ENCODE measurements around the gene MAGI2.

The MAGI2 gene

DNA sequence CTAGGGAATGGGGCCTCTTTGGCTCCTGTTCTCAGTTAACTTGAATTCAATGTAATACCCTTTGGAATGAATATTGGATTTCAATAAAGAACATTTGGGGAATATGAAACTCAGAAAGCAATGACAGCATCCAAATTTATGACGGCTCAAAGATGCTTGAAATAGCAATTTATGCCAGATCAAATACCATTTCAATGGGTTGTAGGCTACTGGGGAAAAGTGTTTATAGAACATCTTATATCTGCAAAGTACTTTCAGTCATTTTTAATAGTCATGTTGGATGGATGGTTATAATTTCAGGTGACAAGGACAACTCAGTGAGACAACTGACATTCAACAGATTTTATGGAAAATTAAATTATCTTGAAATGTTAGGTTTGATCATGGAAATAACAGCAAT lies 882.2 kb downstream of the MAGI2 start:
- no peaks in the 10 kb centered on the region for H3F3A ChIP-seq (ENCODE audit: insufficient read depth)
- H4K20me1 ChIP-seq (ENCODE audit: low read depth, low read length) = no peaks in the 10 kb centered on the region
- H3K9me3 ChIP-seq (ENCODE audit: insufficient read depth, low read length) = no peaks in the 10 kb centered on the region
- H3K4me3 ChIP-seq (ENCODE audit: insufficient read depth, low read length, poor library complexity, severe bottlenecking) = no peak overlapping the region
- H3K27ac ChIP-seq (ENCODE audit: low read depth, low read length) = no peak overlapping the region
- H3K79me2 ChIP-seq (ENCODE audit: insufficient read depth, low read length) = no peaks in the 10 kb centered on the region
- H2AFZ ChIP-seq (ENCODE audit: low read depth, low read length, severe bottlenecking) = no peak overlapping the region
- no peaks in the 10 kb centered on the region for H3K27me3 ChIP-seq (ENCODE audit: low read length)
- TF ChIP-seq EZH2phosphoT487 (conservative IDR thresholded peaks at IDR 0.05; ENCODE audit: low read length) = no peak
- TF ChIP-seq, protein P1, sequence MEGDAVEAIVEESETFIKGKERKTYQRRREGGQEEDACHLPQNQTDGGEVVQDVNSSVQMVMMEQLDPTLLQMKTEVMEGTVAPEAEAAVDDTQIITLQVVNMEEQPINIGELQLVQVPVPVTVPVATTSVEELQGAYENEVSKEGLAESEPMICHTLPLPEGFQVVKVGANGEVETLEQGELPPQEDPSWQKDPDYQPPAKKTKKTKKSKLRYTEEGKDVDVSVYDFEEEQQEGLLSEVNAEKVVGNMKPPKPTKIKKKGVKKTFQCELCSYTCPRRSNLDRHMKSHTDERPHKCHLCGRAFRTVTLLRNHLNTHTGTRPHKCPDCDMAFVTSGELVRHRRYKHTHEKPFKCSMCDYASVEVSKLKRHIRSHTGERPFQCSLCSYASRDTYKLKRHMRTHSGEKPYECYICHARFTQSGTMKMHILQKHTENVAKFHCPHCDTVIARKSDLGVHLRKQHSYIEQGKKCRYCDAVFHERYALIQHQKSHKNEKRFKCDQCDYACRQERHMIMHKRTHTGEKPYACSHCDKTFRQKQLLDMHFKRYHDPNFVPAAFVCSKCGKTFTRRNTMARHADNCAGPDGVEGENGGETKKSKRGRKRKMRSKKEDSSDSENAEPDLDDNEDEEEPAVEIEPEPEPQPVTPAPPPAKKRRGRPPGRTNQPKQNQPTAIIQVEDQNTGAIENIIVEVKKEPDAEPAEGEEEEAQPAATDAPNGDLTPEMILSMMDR (IDR thresholded peaks at IDR 0.05; ENCODE audit: insufficient read depth, low read length, poor library complexity, severe bottlenecking) = no peak
- H3K9ac ChIP-seq (ENCODE audit: low read length) = no peak overlapping the region
- H3K9me2 ChIP-seq (replicated peaks; ENCODE audit: insufficient read depth, low read length) = no peaks in the 10 kb centered on the region
- no peaks in the 10 kb centered on the region for H3K36me3 ChIP-seq (ENCODE audit: low read length)
- no peak overlapping the region for H3K4me2 ChIP-seq (ENCODE audit: low read depth, low read length, poor library complexity, severe bottlenecking)

DNA sequence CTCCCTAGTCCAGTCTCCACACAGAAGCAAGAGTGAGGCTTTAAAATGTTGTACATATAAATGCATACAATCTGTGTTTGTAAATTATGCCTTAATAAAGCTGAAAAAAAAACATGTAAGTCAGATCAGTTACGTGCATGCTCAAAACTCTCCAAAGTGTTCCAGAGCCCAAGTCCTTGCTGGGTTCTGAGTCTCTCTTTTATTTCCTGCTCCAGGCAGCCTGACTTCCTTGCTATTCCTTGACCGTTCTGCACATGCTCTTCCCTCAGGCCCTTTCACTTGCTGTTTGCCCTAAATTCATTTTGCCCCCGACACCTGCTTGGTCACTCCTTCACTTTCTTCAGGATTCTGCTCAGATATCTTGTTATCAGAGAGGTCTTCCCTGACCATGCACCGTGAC lies 884.8 kb downstream of the MAGI2 start:
- H3K4me2 ChIP-seq (ENCODE audit: low read depth, low read length, poor library complexity, severe bottlenecking) = no peak overlapping the region
- H3K9me3 ChIP-seq (ENCODE audit: insufficient read depth, low read length) = no peaks in the 10 kb centered on the region
- TF ChIP-seq EZH2phosphoT487 (conservative IDR thresholded peaks at IDR 0.05; ENCODE audit: low read length) = no peak
- TF ChIP-seq, protein P1 (IDR thresholded peaks at IDR 0.05; ENCODE audit: insufficient read depth, low read length, poor library complexity, severe bottlenecking) = no peak
- H3K27ac ChIP-seq (ENCODE audit: low read depth, low read length) = no peak overlapping the region
- no peaks in the 10 kb centered on the region for H3F3A ChIP-seq (ENCODE audit: insufficient read depth)
- H3K9ac ChIP-seq (ENCODE audit: low read length) = no peak overlapping the region
- no peaks in the 10 kb centered on the region for H3K9me2 ChIP-seq (replicated peaks; ENCODE audit: insufficient read depth, low read length)
- no peaks in the 10 kb centered on the region for H3K79me2 ChIP-seq (ENCODE audit: insufficient read depth, low read length)
- no peaks in the 10 kb centered on the region for H3K27me3 ChIP-seq (ENCODE audit: low read length)
- H3K4me3 ChIP-seq (ENCODE audit: insufficient read depth, low read length, poor library complexity, severe bottlenecking) = no peak overlapping the region
- H2AFZ ChIP-seq (ENCODE audit: low read depth, low read length, severe bottlenecking) = no peak overlapping the region
- no peaks in the 10 kb centered on the region for H4K20me1 ChIP-seq (ENCODE audit: low read depth, low read length)
- no peaks in the 10 kb centered on the region for H3K36me3 ChIP-seq (ENCODE audit: low read length)

DNA sequence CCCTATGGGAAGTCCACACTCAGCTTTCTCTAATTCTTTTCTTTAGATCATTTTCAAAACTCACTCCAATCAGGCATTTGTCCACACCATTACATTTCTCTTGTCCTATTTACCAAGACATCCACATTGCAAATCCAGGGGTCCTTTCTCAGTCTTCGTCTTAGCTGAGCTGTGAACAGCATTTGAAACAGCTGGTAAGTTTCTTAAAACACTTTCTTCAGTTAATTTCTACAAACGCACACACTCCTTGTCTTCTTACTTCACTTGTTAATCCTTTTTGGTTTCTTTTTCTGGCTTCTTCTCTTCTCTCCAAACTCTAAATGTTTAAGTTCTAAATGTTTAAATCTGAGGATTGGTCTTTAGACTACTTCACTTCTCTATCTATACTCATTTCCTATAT lies 885.6 kb downstream of the MAGI2 start:
- H3K79me2 ChIP-seq (ENCODE audit: insufficient read depth, low read length) = no peaks in the 10 kb centered on the region
- H3K9me2 ChIP-seq (replicated peaks; ENCODE audit: insufficient read depth, low read length) = no peaks in the 10 kb centered on the region
- H3K4me3 ChIP-seq (ENCODE audit: insufficient read depth, low read length, poor library complexity, severe bottlenecking) = no peak overlapping the region
- H4K20me1 ChIP-seq (ENCODE audit: low read depth, low read length) = no peaks in the 10 kb centered on the region
- no peaks in the 10 kb centered on the region for H3F3A ChIP-seq (ENCODE audit: insufficient read depth)
- no peak overlapping the region for H3K4me2 ChIP-seq (ENCODE audit: low read depth, low read length, poor library complexity, severe bottlenecking)
- no peak for TF ChIP-seq EZH2phosphoT487 (conservative IDR thresholded peaks at IDR 0.05; ENCODE audit: low read length)
- TF ChIP-seq, protein P1 (IDR thresholded peaks at IDR 0.05; ENCODE audit: insufficient read depth, low read length, poor library complexity, severe bottlenecking) = no peak
- H2AFZ ChIP-seq (ENCODE audit: low read depth, low read length, severe bottlenecking) = no peak overlapping the region
- H3K27me3 ChIP-seq (ENCODE audit: low read length) = no peaks in the 10 kb centered on the region
- H3K27ac ChIP-seq (ENCODE audit: low read depth, low read length) = no peak overlapping the region
- no peaks in the 10 kb centered on the region for H3K9me3 ChIP-seq (ENCODE audit: insufficient read depth, low read length)
- no peak overlapping the region for H3K9ac ChIP-seq (ENCODE audit: low read length)
- H3K36me3 ChIP-seq (ENCODE audit: low read length) = no peaks in the 10 kb centered on the region
